ENCODE data around the gene SLCO4A1. TPM values are rescaled to one million over a fixed set of nuclear protein-coding genes. Genes with fewer than 3 reads are reported as not detected.

The SLCO4A1 gene
- total and polyA plus RNA-seq, 5 donors from 2014 or later: 1.8 to 7.4 (median 2.8) TPM

- H3K9me3 Mint-ChIP-seq: no peaks in the 10 kb centered on the region
- peaks cover 0 to 6% (median 2%) of the 10 kb centered on the region in 4 donors for H3K4me1 Mint-ChIP-seq
- no peak for ATAC-seq (ENCODE audit: low read depth in 2 of 2)
- Histone ChIP-seq H3K27me3 (ENCODE audit: control insufficient read depth, insufficient read depth, low read length) (no peaks in the 10 kb centered on the region), H3K4me1 (ENCODE audit: control insufficient read depth, insufficient read depth, low read length, poor library complexity, severe bottlenecking) (peaks cover 8% of the 10 kb centered on the region), H3K9me3 (ENCODE audit: control insufficient read depth in 2 of 2, low read length in 2 of 2) (no peaks in the 10 kb centered on the region), H3K4me3 (ENCODE audit: low read depth, low read length) (no peak overlapping the region), H3K27ac (ENCODE audit: insufficient read depth, low read length, poor library complexity, severe bottlenecking) (no peak overlapping the region), H3K36me3 (ENCODE audit: control insufficient read depth, insufficient read depth, low read length) (no peaks in the 10 kb centered on the region)
- peaks cover 37% of the 10 kb centered on the region for H3K27me3 Mint-ChIP-seq
- DNase-seq: no peak
- H3K4me3 Mint-ChIP-seq: no peak overlapping the region
- no peaks in the 10 kb centered on the region for H3K36me3 Mint-ChIP-seq
- no peak overlapping the region for H3K27ac Mint-ChIP-seq
Observed at GRCh38 chr20:62634330-62634967, 7.9 kb upstream of the SLCO4A1 start.

- no peaks in the 10 kb centered on the region for H3K9me3 ChIP-seq (ENCODE audit: control insufficient read depth in 2 of 2, low read length in 2 of 2)
- Mint-ChIP-seq H3K4me3 (peak overlapping the region in 1 of 4 donors; percentile 40), H3K27ac (no peak overlapping the region), H3K9me3 (no peaks in the 10 kb centered on the region), H3K27me3 (peaks cover 37% of the 10 kb centered on the region), H3K4me1 (peaks cover 0 to 6% (median 2%) of the 10 kb centered on the region in 4 donors), H3K36me3 (no peaks in the 10 kb centered on the region)
- ATAC-seq (ENCODE audit: low read depth in 2 of 2) (no peak), DNase-seq (no peak)
- H3K27me3 ChIP-seq (ENCODE audit: control insufficient read depth, insufficient read depth, low read length): no peaks in the 10 kb centered on the region
- H3K4me1 ChIP-seq (ENCODE audit: control insufficient read depth, insufficient read depth, low read length, poor library complexity, severe bottlenecking): peaks cover 8% of the 10 kb centered on the region
- no peak overlapping the region for H3K4me3 ChIP-seq (ENCODE audit: low read depth, low read length)
- H3K27ac ChIP-seq (ENCODE audit: insufficient read depth, low read length, poor library complexity, severe bottlenecking): no peak overlapping the region
- no peaks in the 10 kb centered on the region for H3K36me3 ChIP-seq (ENCODE audit: control insufficient read depth, insufficient read depth, low read length)
Observed at GRCh38 chr20:62635232-62635631, 7.1 kb upstream of the SLCO4A1 start.

- Histone ChIP-seq H3K36me3 (ENCODE audit: control insufficient read depth, insufficient read depth, low read length) (no peaks in the 10 kb centered on the region), H3K9me3 (ENCODE audit: control insufficient read depth in 2 of 2, low read length in 2 of 2) (no peaks in the 10 kb centered on the region), H3K27me3 (ENCODE audit: control insufficient read depth, insufficient read depth, low read length) (no peaks in the 10 kb centered on the region), H3K4me3 (ENCODE audit: low read depth, low read length) (no peak overlapping the region), H3K4me1 (ENCODE audit: control insufficient read depth, insufficient read depth, low read length, poor library complexity, severe bottlenecking) (peaks cover 8% of the 10 kb centered on the region), H3K27ac (ENCODE audit: insufficient read depth, low read length, poor library complexity, severe bottlenecking) (no peak overlapping the region)
- H3K4me3 Mint-ChIP-seq: peak overlapping the region in 1 of 4 donors; percentile 84
- no peak for ATAC-seq (ENCODE audit: low read depth in 2 of 2)
- H3K4me1 Mint-ChIP-seq: peaks cover 0 to 6% (median 2%) of the 10 kb centered on the region in 4 donors
- no peak overlapping the region for H3K27ac Mint-ChIP-seq
- no peaks in the 10 kb centered on the region for H3K36me3 Mint-ChIP-seq
- H3K9me3 Mint-ChIP-seq: no peaks in the 10 kb centered on the region
- peaks cover 37% of the 10 kb centered on the region for H3K27me3 Mint-ChIP-seq
- no peak for DNase-seq
Observed at GRCh38 chr20:62635852-62636251, 6.5 kb upstream of the SLCO4A1 start.

GRCh38 chr20:62636446-62636845 lies 5.9 kb upstream of the SLCO4A1 start:
- Histone ChIP-seq H3K27me3 (ENCODE audit: control insufficient read depth, insufficient read depth, low read length) (no peaks in the 10 kb centered on the region), H3K36me3 (ENCODE audit: control insufficient read depth, insufficient read depth, low read length) (no peaks in the 10 kb centered on the region), H3K4me3 (ENCODE audit: low read depth, low read length) (no peak overlapping the region), H3K9me3 (ENCODE audit: control insufficient read depth in 2 of 2, low read length in 2 of 2) (no peaks in the 10 kb centered on the region), H3K4me1 (ENCODE audit: control insufficient read depth, insufficient read depth, low read length, poor library complexity, severe bottlenecking) (peaks cover 11% of the 10 kb centered on the region), H3K27ac (ENCODE audit: insufficient read depth, low read length, poor library complexity, severe bottlenecking) (no peak overlapping the region)
- Mint-ChIP-seq H3K9me3 (no peaks in the 10 kb centered on the region), H3K27me3 (peaks cover 37% of the 10 kb centered on the region), H3K36me3 (no peaks in the 10 kb centered on the region), H3K27ac (no peak overlapping the region), H3K4me1 (peaks cover 0 to 8% (median 2%) of the 10 kb centered on the region in 4 donors), H3K4me3 (no peak overlapping the region)
- peak in 1 of 3 donors; percentile 65 for DNase-seq
- ATAC-seq (ENCODE audit: low read depth in 2 of 2): no peak

- no peak for ATAC-seq (ENCODE audit: low read depth in 2 of 2)
- no peaks in the 10 kb centered on the region for H3K36me3 Mint-ChIP-seq
- H3K27me3 ChIP-seq (ENCODE audit: control insufficient read depth, insufficient read depth, low read length): no peaks in the 10 kb centered on the region
Observed at GRCh38 chr20:62637110-62637509, 5.2 kb upstream of the SLCO4A1 start.

GRCh38 chr20:62637521-62638054 lies 4.7 kb upstream of the SLCO4A1 start:
- H3K36me3 ChIP-seq (ENCODE audit: control insufficient read depth, insufficient read depth, low read length): no peaks in the 10 kb centered on the region
- Mint-ChIP-seq H3K27me3 (peaks cover 37% of the 10 kb centered on the region), H3K27ac (peak overlapping the region in 1 of 3 donors; percentile 56), H3K4me1 (peaks cover 0 to 11% (median 2%) of the 10 kb centered on the region in 4 donors), H3K9me3 (no peaks in the 10 kb centered on the region), H3K4me3 (peak overlapping the region in 2 of 4 donors; percentile 38 to 43), H3K36me3 (no peaks in the 10 kb centered on the region)
- H3K4me1 ChIP-seq (ENCODE audit: control insufficient read depth, insufficient read depth, low read length, poor library complexity, severe bottlenecking): peaks cover 20% of the 10 kb centered on the region
- no peak overlapping the region for H3K4me3 ChIP-seq (ENCODE audit: low read depth, low read length)
- ATAC-seq (ENCODE audit: low read depth in 2 of 2): no peak
- H3K9me3 ChIP-seq (ENCODE audit: control insufficient read depth in 2 of 2, low read length in 2 of 2): no peaks in the 10 kb centered on the region
- DNase-seq: no peak
- H3K27me3 ChIP-seq (ENCODE audit: control insufficient read depth, insufficient read depth, low read length): no peaks in the 10 kb centered on the region
- no peak overlapping the region for H3K27ac ChIP-seq (ENCODE audit: insufficient read depth, low read length, poor library complexity, severe bottlenecking)

More at GRCh38 chr20:62637110-62637509, 5.2 kb upstream of the SLCO4A1 start:
- Mint-ChIP-seq H3K4me1 (peaks cover 0 to 11% (median 2%) of the 10 kb centered on the region in 4 donors), H3K9me3 (no peaks in the 10 kb centered on the region), H3K27me3 (peaks cover 37% of the 10 kb centered on the region), H3K27ac (no peak overlapping the region), H3K4me3 (no peak overlapping the region)
- no peak for DNase-seq
- Histone ChIP-seq H3K4me1 (ENCODE audit: control insufficient read depth, insufficient read depth, low read length, poor library complexity, severe bottlenecking) (peaks cover 17% of the 10 kb centered on the region), H3K4me3 (ENCODE audit: low read depth, low read length) (no peak overlapping the region), H3K36me3 (ENCODE audit: control insufficient read depth, insufficient read depth, low read length) (no peaks in the 10 kb centered on the region), H3K9me3 (ENCODE audit: control insufficient read depth in 2 of 2, low read length in 2 of 2) (no peaks in the 10 kb centered on the region), H3K27ac (ENCODE audit: insufficient read depth, low read length, poor library complexity, severe bottlenecking) (no peak overlapping the region)

GRCh38 chr20:62638055-62638570 lies 4.2 kb upstream of the SLCO4A1 start:
- Histone ChIP-seq H3K4me3 (ENCODE audit: low read depth, low read length) (no peak overlapping the region), H3K36me3 (ENCODE audit: control insufficient read depth, insufficient read depth, low read length) (no peaks in the 10 kb centered on the region), H3K27ac (ENCODE audit: insufficient read depth, low read length, poor library complexity, severe bottlenecking) (no peak overlapping the region), H3K4me1 (ENCODE audit: control insufficient read depth, insufficient read depth, low read length, poor library complexity, severe bottlenecking) (peaks cover 26% of the 10 kb centered on the region), H3K27me3 (ENCODE audit: control insufficient read depth, insufficient read depth, low read length) (no peaks in the 10 kb centered on the region), H3K9me3 (ENCODE audit: control insufficient read depth in 2 of 2, low read length in 2 of 2) (no peaks in the 10 kb centered on the region)
- peaks cover 0 to 11% (median 2%) of the 10 kb centered on the region in 4 donors for H3K4me1 Mint-ChIP-seq
- no peak for DNase-seq
- H3K9me3 Mint-ChIP-seq: no peaks in the 10 kb centered on the region
- H3K4me3 Mint-ChIP-seq: peak overlapping the region in 1 of 4 donors; percentile 38
- no peak for ATAC-seq (ENCODE audit: low read depth in 2 of 2)
- no peak overlapping the region for H3K27ac Mint-ChIP-seq
- H3K27me3 Mint-ChIP-seq: peaks cover 33% of the 10 kb centered on the region
- H3K36me3 Mint-ChIP-seq: no peaks in the 10 kb centered on the region

Data from CD4-positive, CD25-positive, alpha-beta regulatory T cell (primary cell).